GM12892 (cell line): ENCODE data around the gene PPM1H.

Experiments used
- DNase-seq: peaks from one replicate; pipeline ENCODE4 v3.0.0; 2011; ENCODE audit not compliant: insufficient read length
- FAIRE-seq: peaks from 2 replicates; lab custom pipeline; 2011; peaks lifted over from hg19 to GRCh38; lab: Jason Lieb, UNC
- POLR2A ChIP-seq: IDR thresholded peaks from 2 replicates; pipeline ENCODE4 v1.6.1; 2011; ENCODE audit warnings: low read depth, low read length, control low read depth
- POLR2AphosphoS5 ChIP-seq: IDR thresholded peaks from 2 replicates; pipeline ENCODE4 v1.6.1; 2011; ENCODE audit warnings: low read depth, low read length, control low read depth
- TAF1 ChIP-seq: IDR thresholded peaks from 2 replicates; pipeline ENCODE4 v1.6.1; 2011; ENCODE audit warnings: low read depth, mild to moderate bottlenecking, control low read depth, low read length, borderline replicate concordance

Gene PPM1H

DNA sequence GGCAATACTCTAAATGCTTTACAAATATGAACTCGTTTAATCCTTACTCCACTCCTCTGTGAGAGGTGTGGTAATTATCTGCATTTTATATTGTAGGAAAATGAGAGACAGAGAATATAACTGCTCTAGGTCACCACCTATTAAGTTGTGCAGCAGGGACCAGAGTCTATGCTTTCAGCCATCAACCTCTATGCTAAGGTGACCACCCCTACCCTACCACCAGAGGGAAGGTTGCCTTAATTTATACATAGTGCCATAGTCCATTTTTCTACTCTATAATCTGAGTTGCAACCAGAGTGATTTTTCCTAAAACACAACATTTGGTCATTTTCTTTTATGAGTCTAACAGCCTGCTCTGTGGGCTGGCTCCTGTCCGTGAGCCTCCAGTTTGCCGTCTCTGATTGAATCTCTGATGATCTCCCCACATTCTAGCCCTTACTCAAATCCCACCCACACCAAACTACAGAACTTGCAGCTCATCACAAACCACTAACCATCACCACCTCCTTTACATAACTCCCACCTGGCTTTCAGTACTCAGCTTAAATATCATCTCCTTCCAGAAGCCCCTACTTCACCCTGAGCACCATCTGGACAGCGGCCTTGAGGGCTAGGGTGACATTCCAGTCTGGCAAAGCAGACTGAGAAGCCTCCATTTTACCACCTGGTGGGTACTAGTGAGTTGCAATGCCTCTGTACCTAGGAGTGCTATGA, 126.6 kb downstream of the PPM1H start:
- no peak for DNase-seq
- peak; percentile 60 for FAIRE-seq
- no peak for TF ChIP-seq TAF1
- no peak for TF ChIP-seq POLR2A
- TF ChIP-seq POLR2AphosphoS5 = no peak

- TF ChIP-seq POLR2A (no peak), TAF1 (no peak), POLR2AphosphoS5 (no peak)
- no peak for DNase-seq
- FAIRE-seq = no peak
Measured at GRCh38 chr12:62806893-62807292, 128.1 kb downstream of the PPM1H start.

- TF ChIP-seq POLR2A (no peak), TAF1 (no peak), POLR2AphosphoS5 (no peak)
- no peak for FAIRE-seq
- no peak for DNase-seq
Measured at GRCh38 chr12:62806244-62806836, 128.6 kb downstream of the PPM1H start.

- FAIRE-seq = no peak
- DNase-seq = no peak
Measured at GRCh38 chr12:62805517-62805916, 129.4 kb downstream of the PPM1H start.

GRCh38 chr12:62803756-62804155, 131.2 kb downstream of the PPM1H start:
- FAIRE-seq (no peak), DNase-seq (no peak)

More at GRCh38 chr12:62805517-62805916, 129.4 kb downstream of the PPM1H start:
- TF ChIP-seq POLR2AphosphoS5 (no peak), TAF1 (no peak), POLR2A (no peak)

GRCh38 chr12:62802984-62803383, 132.0 kb downstream of the PPM1H start:
- no peak for FAIRE-seq
- TF ChIP-seq TAF1 (no peak), POLR2A (no peak), POLR2AphosphoS5 (no peak)
- no peak for DNase-seq

More at GRCh38 chr12:62803756-62804155, 131.2 kb downstream of the PPM1H start:
- TF ChIP-seq TAF1 (no peak), POLR2A (no peak), POLR2AphosphoS5 (no peak)

GRCh38 chr12:62802321-62802720, 132.6 kb downstream of the PPM1H start:
- no peak for FAIRE-seq
- TF ChIP-seq POLR2AphosphoS5 (no peak), TAF1 (no peak), POLR2A (no peak)

DNA sequence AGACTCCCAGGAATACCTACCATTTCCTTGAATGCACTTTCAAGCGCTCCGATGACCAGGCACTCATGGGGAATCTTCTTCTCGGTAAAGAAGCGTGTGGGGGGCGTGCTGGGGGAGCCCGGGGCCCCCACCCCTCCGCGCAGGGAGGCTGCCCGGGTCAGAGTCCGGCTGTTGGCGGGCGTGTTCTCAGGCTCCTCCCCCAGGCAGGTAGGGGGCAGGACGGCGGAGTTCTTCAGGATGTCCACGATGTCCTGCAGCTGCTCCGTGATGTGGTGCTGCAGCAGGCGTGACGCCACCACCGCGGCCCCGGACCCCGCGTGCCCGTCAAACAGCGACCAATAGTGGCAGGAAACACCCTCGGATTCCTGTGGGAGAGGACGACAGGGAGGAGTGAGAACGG, 133.2 kb downstream of the PPM1H start:
- FAIRE-seq (no peak), DNase-seq (no peak)
- TF ChIP-seq POLR2AphosphoS5 (no peak), TAF1 (no peak), POLR2A (no peak)

More at GRCh38 chr12:62802321-62802720, 132.6 kb downstream of the PPM1H start:
- DNase-seq = no peak

DNA sequence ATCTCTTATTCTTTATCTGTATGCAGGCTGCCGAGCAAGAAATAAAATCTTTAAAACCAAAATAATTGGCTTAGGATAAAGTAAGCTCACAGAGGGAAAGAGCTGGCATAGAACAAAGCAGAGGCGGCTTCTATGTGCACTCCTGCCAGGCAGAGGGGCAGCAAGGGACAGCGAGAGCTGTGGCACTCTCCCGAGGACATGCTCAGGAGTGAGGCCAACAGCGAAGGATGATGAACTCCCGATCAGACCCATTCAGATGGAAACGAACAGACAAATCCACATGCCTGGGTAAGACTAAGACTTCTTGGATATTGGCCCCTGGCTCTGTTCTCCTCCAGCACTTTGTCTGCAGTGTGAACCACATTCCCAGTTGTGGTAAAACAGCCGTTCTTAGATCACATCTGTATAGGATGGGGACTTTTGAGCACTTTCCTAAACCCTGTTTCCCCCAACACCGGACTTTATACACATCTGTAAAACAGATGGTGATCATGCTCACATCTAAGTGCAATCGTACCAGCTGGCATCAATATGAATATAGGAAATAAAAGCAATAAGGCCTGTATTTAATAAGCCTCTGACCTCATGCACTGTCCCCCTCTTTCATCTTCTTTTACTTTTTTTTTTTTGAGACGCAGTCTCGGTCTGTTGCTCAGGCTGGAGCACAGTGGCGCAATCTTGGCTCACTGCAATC, 134.1 kb downstream of the PPM1H start:
- no peak for FAIRE-seq
- TF ChIP-seq TAF1 (no peak), POLR2A (no peak), POLR2AphosphoS5 (no peak)
- DNase-seq = no peak

DNA sequence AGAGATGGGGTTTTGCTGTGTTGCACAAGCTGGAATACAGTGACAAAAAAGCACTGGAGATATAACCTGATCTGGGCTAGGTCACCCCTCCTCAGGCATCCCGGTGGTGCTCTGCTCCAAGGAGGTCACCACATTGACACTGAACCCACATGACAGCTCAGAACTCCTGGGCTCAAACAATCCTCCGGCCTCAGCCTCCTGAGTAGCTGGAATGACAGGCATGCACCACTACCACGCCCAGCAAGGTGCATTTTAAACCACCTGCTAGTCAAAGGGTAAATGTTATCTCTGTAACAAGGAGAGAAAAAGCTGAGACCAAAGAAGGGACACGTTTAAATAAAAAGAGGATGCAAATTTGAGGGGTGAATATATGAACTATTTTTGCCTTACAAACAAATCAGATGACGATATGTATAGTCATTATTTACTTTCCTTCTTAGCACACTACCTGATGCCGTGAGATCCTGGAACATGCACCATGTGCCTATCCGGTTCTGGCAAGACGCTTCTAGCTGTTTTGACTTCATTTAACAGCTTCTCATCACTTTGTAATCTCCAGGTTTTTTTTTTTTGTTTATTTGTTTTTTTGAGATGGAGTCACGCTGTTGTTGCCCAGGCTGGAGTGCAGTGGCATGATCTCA, 135.1 kb downstream of the PPM1H start:
- no peak for DNase-seq
- TF ChIP-seq POLR2AphosphoS5 = no peak
- TF ChIP-seq TAF1 = no peak
- TF ChIP-seq POLR2A = no peak
- peak; percentile 62 for FAIRE-seq

DNA sequence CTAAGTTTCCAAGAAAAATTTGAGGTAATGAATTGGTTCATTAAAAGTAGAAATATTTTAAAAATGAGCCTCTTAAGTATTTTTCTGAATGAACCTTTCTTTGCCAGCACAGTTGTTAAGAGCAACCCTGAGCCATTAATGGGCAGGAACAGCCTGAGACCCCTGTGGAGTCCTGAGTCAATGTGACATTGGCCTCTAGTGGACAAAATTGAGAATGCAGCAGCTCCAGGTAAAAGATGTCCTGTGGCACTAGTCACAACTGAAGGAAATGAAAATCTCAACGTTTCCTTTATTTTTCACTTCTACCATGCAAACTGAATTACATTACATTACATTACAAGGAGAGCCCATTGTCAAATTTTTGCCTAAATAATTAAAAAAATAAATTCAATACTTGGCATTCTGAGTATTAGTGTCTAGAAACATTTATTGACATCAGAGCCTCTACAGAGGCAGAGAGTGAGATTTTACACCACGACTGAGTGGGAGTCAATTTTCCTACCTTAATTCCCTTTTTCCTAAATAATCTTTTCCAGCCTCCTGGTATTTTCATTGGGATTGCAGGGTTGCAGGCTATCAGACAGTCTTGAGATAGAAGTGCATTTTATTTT, 135.7 kb downstream of the PPM1H start:
- DNase-seq (no peak), FAIRE-seq (peak; percentile 93)
- no peak for TF ChIP-seq POLR2AphosphoS5
- TF ChIP-seq TAF1 = no peak
- no peak for TF ChIP-seq POLR2A
